C1 segment of cervical spinal cord (tissue), 14 donors: ENCODE results near the gene PITX1.

Experiments used
- DNase-seq, 14 donors: peaks; one replicate each; lab custom pipeline; 2025; lab: John Stamatoyannopoulos, UW

Gene PITX1

DNA sequence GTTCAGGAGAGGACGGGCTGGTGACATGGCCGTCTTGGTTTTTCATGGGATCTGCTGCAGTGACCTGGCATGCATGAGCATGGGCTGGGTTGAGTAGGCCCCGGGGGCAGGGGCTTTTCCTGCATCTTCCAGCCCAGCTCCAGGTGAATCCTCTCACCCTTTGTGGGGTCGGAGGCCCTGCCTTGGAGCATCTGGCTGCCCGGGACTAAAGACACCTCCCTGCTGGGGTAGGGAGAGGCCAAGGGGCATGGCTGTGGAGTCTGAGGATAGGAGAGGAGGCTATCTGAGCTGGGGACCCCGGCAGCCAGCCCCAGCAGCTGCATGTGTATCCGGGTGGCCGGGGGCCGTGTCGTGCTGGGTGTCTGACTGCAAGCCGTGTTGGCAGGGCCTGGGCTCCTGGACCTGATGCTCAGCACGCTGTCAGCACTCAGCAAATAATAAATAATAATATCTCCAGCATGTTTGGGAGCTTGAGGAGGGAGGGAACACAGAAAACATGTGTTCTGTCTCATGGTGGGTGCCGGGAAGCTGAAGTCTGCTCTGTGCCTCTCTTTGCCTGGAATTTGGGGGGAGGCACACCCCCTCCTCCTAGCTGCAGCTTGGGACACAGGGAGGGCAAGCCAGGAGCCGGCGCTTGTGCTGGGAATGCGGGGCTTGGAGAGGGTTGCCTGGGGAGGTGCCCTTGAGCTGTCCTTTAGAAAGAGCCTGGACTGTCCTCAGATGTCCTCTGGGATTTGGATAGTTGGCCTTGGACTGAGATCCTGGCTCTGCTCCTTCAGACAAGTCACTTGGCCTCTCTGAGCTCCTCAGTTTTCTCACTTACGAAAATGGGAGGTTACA, 28.4 kb upstream of the PITX1 start:
- no peak for DNase-seq

- DNase-seq = no peak
Measured at GRCh38 chr5:135061001-135061400, 27.0 kb upstream of the PITX1 start.

DNA sequence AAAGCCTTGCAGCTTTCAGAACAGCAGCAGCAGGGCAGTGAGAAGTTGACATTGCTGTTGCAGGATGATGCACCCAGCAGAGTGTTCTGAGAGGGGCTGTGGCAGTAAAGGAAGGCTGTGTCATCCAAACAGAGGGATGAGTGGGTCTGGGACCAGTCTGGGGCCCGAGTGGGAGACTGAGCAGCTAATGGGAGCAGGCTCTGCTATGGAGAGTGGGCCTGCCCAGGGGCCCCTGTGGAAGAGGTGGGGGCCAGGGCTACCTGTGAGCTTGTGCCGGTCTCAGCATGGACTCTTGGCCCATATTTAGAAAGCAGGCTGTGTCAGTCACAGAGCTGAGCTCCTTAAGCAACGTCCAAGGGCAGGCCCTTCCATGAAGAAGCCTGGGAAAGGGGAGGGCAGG, 26.0 kb upstream of the PITX1 start:
- no peak for DNase-seq

DNA sequence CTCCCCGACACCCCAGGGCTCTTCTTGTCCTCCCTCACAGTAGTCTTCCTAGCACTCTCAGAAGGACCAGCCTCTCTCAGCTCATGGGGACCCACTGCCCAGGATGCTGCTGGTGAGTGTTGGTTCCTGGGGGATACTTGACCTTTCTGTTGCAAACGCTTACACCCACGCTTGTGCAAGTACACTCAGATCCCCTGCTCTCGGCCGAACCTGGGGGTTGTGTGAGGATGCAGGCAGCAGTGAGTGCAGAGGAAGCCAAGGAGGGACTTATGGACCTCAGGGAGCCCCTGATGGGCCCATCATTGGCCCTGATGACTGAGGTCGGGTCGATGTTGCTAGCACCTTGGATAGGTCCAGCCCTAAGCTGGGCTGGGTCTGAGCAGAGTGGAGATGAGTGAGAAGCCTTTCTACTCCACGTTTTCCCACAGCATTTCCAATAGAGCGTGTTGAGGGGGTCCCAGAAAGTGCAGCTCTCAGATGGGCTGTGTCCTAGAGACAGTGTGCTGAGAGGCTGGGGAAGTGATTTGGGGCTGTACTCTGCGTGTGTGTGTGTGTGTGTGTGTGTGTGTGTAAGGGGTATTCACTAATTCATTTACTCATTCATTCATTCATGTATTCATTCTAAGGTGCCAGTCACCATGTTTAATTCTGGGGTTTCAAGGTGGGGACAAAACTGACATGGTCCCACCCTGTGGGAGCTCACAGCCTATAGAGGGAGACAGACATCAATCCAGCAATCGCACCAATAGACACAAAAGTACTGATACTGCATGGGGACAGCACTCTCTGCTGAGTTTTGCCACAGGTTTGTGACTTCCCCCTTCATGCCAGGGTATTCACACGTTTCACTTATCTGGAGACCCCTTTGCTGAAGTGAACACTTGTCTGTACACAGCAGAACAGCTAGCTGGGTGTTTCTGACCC, 25.2 kb upstream of the PITX1 start:
- no peak for DNase-seq

- DNase-seq = no peak
Measured at GRCh38 chr5:135058331-135058732, 24.3 kb upstream of the PITX1 start.

GRCh38 chr5:135057233-135057632, 23.2 kb upstream of the PITX1 start:
- DNase-seq = no peak

GRCh38 chr5:135056316-135057030, 22.4 kb upstream of the PITX1 start:
- no peak for DNase-seq

DNA sequence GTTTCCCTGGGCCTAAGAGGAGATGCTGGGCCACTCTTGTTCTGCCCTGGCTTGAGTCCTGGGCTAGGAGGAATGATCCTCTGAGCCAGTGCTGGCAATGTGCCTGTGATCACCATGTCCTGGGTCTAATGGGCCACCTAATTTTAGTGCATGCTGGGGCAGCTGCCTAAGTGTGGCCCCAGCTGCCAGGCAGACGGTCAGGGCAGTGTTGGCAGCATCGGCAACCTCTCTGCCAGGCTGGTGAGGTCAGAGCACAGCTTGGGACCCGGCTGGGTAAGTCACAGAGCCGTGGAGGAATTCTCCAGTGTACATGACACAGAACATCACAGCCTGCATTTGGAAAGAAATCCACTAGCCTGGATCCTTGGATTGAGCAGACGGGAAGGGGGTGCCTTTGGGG, 21.4 kb upstream of the PITX1 start:
- DNase-seq = peak in 1 of 14 donors; percentile 40

DNA sequence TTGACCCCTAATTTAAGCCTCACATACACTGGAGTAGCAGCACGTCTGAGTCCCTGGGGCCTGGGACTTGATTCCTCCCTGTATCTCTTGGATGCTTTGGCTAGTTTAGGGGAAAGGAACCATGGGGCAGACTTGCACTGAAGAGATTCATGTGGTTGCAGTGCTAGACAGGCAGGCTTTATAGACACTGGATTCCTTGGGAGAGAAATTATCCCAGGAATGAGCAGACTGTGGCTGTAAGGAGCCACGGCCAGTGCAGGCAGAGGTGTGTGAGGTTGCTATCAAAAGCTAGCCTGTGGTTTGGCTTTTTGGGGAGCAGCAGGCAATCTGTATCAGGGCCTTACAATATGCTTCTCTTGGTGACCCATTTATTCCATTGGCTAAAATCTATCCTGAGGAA, 20.5 kb upstream of the PITX1 start:
- no peak for DNase-seq

DNA sequence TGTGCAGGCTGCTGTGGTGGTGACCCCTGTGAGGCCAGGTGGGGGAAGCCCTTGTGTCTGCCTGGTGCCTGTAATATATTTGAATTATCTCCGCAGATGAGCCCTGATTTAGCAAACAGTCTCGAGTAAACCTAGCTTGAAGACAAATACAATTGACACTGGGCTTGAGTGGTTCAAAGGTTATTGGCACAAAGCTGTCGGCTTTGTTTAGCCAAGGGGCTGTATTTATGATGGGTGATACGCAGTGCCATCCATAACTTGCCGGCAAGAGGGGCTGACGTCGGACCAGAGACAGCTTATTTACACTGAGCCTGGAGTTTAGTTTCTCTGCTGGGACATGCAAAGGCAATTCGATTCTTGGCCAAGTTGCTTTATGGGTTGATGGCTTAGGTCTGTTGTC, 20.0 kb upstream of the PITX1 start:
- DNase-seq = no peak

DNA sequence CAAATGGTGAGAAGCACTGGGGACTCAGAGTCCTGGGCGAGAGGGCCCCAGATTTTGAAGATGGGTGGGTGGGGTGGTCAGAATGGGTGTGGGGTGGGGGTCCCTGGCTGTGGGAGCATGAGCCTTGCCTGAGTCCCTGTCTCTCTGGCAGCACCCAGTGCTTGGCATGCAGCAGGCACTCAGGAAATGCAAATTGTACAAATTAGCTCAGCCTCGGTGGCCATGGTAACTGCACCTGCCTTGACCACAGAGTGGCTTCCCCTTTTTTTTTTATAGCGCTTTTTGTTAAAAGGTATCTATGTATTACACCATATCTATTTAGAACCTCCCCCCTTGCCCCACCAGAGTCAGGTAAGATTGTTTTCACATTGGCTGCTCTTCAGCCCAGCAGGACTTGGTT, 19.2 kb upstream of the PITX1 start:
- DNase-seq = no peak

DNA sequence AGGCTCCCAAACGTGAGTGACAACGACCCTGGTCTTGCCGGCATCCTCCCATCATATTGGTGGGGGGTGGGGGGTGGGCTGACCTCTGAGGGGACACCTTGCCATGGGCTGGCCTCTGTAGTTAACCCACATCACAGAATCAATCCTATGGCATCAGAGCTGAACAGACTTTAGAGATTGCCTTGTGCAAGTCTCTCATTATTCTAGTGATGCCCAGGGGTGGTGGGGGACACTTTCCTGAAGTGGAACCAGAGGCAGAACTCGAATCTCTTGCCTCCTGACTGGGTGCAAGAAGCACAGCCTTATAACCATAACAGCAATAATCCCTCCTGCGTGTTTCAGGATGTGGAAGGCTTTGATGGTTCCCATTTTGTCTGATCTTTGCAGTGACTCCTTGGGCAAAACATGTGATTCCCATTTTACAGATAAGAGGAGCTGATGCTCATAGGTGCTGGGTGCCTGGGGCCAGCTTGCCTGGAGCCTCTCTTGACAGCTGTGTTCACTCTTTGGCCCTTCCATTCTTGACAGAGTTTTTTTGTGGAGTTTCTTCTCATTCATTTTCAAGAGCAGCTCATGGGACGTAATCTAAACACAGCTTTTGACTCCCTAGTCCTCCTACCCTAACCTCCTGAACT, 18.6 kb upstream of the PITX1 start:
- no peak for DNase-seq

- no peak for DNase-seq
Measured at GRCh38 chr5:135051872-135052271, 17.8 kb upstream of the PITX1 start.

DNA sequence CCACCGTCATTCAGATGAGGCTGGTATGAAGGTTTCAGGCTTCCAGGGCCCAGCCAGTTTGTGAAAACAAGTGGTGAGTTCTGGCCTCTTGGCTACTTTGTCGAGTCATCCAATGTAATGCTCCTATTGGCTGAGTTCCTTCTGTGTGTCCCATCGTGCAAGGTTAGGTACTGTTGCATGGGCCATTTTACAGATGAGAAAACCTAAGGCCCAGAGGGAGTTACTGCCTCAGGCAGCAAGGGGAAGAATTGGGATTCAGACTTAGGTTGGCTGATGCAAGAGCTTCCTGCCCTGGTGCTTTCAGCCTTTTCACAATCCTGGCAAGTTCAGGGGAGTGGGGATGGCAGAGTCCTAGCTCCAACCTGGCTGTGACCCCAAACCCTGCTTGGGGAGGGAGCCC, 17.4 kb upstream of the PITX1 start:
- no peak for DNase-seq

GRCh38 chr5:135050244-135050767, 16.3 kb upstream of the PITX1 start:
- no peak for DNase-seq

- no peak for DNase-seq
Measured at GRCh38 chr5:135048930-135049329, 14.9 kb upstream of the PITX1 start.

DNA sequence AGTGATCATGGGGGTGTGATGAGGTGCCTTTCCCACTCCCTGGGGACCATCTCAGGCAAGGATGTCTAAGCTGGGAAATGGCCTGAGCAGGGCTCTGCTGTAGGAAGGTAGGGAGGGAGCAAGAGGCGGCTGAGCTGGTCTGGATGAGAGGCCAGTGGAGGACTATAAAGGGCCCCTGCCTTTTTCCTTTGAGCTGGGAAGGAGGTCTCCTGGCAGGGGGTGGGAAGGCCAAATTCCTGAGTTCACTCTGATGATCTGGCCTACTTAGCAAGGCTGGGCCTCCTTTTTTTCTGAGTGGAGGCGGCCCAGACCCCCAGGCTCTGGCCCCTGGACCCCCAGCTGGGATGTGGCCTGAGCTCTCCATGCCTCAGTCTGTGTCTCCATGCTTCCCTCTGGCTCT, 14.3 kb upstream of the PITX1 start:
- DNase-seq = no peak

GRCh38 chr5:135047347-135047695, 13.3 kb upstream of the PITX1 start:
- no peak for DNase-seq

- no peak for DNase-seq
Measured at GRCh38 chr5:135046661-135047346, 12.8 kb upstream of the PITX1 start.

- no peak for DNase-seq
Measured at GRCh38 chr5:135045488-135045887, 11.5 kb upstream of the PITX1 start.

DNA sequence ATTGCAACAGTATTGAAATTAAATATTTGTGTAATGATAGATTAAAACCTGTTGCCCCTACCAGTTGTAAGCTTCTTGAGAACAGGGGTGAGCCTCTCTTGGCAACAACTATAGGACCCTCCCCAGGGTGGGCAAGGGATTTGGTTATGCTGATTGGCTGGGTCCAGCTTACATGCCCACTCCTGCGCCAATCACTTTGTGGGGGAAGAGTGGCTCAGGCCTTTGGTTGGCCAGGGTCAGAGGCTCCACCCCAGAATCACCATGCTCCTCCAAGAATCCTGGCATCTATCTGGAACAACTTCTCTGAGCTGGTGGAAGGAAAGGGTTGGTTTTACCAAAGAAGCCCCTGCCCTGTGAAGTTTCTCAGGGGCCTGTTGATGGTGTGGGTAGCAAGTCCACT, 8.6 kb upstream of the PITX1 start:
- no peak for DNase-seq
